Fibroblast of villous mesenchyme (primary cell): ENCODE data around the gene AGPAT4. TPM values are rescaled to one million over a fixed set of nuclear protein-coding genes. Genes with fewer than 3 reads are reported as not detected.

Source experiments
- DNase-seq: peaks from one replicate; pipeline ENCODE4 v3.0.0-alpha.2; 2010; ENCODE audit warnings: low read depth
- H3K4me3 ChIP-seq: 2 replicates; pipeline ENCODE4 v1.5.1; 2011; ENCODE audit warnings: low read depth, mild to moderate bottlenecking, low read length
- total RNA-seq: library from RNA; depleted of rRNA; stranded (reverse); fragments of >200 nt; gene quantifications from 2 replicates; pipeline ENCODE4 v1.2.3, GENCODE V29; 2012
- TF ChIP-seq, protein P1 (sequence below): IDR thresholded peaks from 2 replicates; pipeline ENCODE4 v1.5.1; 2012; ENCODE audit warnings: low read depth, mild to moderate bottlenecking, low read length; ENCODE audit not compliant: insufficient read depth

The AGPAT4 gene
- total RNA-seq, 1 donor: 11.2 TPM

DNA sequence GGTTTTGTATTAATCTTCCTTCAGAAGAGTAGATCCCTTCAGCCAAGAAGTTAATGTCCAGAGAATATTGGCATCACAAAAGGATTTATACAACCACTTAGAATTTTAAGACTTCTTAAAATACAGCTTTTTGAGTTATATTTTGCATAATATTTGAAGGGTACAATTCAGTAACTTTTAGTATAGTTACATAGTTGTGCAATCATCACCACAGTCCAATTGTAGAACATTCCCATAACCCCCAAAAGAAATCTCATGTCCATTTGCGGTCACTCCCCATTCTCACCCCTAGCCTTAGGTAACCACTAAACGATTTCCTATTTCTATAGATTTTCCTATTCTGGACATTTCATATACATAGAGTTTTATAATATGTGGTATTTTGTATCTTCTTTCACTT, 155.9 kb downstream of the AGPAT4 start:
- DNase-seq: no peak
- H3K4me3 ChIP-seq: no peak overlapping the region
- TF ChIP-seq, protein P1, sequence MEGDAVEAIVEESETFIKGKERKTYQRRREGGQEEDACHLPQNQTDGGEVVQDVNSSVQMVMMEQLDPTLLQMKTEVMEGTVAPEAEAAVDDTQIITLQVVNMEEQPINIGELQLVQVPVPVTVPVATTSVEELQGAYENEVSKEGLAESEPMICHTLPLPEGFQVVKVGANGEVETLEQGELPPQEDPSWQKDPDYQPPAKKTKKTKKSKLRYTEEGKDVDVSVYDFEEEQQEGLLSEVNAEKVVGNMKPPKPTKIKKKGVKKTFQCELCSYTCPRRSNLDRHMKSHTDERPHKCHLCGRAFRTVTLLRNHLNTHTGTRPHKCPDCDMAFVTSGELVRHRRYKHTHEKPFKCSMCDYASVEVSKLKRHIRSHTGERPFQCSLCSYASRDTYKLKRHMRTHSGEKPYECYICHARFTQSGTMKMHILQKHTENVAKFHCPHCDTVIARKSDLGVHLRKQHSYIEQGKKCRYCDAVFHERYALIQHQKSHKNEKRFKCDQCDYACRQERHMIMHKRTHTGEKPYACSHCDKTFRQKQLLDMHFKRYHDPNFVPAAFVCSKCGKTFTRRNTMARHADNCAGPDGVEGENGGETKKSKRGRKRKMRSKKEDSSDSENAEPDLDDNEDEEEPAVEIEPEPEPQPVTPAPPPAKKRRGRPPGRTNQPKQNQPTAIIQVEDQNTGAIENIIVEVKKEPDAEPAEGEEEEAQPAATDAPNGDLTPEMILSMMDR: no peak

DNA sequence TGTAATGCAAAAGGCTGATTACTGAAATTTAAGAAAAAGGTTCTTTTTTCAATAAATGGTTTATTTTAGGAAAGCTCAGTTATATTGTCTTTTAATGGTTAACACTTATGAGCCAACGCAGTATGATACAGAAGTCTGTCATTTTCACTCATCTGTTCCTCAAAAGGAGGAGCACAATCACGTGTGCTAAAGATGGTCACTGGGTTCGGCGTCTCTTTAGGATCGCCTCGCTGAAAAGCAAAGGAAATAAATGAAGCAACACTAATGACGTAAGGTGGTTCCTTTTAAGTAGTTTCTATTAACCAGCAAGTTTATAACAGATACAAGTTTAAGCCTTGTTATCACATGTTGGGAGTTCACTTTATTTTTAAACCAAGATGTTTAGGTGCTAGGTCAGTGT, 156.6 kb downstream of the AGPAT4 start:
- peak; percentile 35 for DNase-seq
- TF ChIP-seq, protein P1: no peak
- no peak overlapping the region for H3K4me3 ChIP-seq

GRCh38 chr6:161116554-161116953, 157.3 kb downstream of the AGPAT4 start:
- no peak for DNase-seq
- no peak overlapping the region for H3K4me3 ChIP-seq
- TF ChIP-seq, protein P1: no peak

- DNase-seq: no peak
- H3K4me3 ChIP-seq: no peak overlapping the region
- TF ChIP-seq, protein P1: no peak
These were observed 158.4 kb downstream of the AGPAT4 start for GRCh38 chr6:161115468-161115867.

DNA sequence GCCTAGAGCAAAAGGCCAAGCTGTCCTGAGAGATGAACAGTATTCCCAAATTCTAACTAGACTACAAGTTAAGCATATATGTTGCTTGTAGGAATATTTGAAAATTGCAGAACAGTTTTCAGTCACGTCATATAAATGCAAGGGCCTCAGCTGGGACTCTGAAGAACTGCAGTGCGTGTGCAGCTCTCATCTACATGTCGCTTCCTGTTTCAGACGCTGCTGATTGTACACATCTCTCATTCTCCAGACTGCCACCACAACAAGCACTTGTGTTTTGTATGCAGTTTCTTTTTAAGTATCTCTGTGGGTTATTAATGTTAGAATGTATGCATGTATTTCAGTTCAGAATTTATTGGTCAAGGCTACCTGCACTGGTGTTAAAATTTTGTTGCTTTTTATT, 162.6 kb downstream of the AGPAT4 start:
- TF ChIP-seq, protein P1: no peak
- H3K4me3 ChIP-seq: no peak overlapping the region
- DNase-seq: no peak

GRCh38 chr6:161110028-161110779, 163.7 kb downstream of the AGPAT4 start:
- TF ChIP-seq, protein P1: no peak
- no peak overlapping the region for H3K4me3 ChIP-seq
- no peak for DNase-seq

DNA sequence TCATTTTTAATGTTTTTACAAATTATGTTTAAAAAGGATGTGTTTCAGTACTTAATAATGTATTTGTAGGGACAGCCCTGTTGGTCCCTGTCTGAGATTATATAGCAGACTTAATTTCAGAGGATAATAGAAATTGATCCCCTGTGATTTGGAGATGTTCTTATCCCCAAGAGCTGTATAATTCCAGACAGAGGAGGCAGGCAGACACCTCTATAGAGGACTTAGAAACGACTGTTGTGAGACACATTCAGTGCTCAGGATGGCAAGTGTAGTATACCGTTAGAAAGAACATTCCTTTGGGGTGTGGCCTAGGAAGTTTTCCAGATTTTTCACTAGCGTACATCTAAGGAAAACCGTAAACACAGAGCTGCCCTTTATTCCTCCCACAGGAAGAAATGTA, 164.5 kb downstream of the AGPAT4 start:
- no peak overlapping the region for H3K4me3 ChIP-seq
- TF ChIP-seq, protein P1: no peak
- no peak for DNase-seq
